ENCODE measurements around the gene DBP.

DNA sequence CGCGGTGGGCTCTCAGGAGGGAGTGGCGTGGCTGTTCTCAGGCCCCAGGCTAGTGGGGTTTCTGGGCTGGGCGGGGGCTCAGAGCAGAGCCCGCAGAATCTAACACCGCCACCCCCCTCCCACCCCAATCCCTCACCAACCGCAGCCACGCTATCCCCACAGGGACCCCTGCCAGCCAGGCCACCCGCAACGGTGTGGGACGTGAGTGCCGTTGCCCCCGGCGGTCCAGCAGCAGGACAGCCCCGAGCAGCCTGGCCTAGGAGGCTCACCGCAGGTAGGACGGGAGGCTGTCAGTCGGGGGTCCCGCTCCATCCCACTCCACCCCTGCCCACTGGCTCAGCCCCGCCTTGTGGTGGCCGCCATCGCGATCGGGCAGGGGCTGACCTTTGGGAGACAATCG is 35.8 kb upstream of the DBP start, which contains the start of gene NTN5:
- TF ChIP-seq JUNB (IDR thresholded peaks at IDR 0.05; ENCODE audit: unreplicated experiment) (no peak), EZH2phosphoT487 (IDR thresholded peaks at IDR 0.05; ENCODE audit: unreplicated experiment) (no peak), POLR2AphosphoS5 (IDR thresholded peaks at IDR 0.05; ENCODE audit: low read depth) (no peak), ZNF114 (CRISPR knock-in tag; IDR thresholded peaks at IDR 0.05) (no peak)
- TF ChIP-seq, protein P1, sequence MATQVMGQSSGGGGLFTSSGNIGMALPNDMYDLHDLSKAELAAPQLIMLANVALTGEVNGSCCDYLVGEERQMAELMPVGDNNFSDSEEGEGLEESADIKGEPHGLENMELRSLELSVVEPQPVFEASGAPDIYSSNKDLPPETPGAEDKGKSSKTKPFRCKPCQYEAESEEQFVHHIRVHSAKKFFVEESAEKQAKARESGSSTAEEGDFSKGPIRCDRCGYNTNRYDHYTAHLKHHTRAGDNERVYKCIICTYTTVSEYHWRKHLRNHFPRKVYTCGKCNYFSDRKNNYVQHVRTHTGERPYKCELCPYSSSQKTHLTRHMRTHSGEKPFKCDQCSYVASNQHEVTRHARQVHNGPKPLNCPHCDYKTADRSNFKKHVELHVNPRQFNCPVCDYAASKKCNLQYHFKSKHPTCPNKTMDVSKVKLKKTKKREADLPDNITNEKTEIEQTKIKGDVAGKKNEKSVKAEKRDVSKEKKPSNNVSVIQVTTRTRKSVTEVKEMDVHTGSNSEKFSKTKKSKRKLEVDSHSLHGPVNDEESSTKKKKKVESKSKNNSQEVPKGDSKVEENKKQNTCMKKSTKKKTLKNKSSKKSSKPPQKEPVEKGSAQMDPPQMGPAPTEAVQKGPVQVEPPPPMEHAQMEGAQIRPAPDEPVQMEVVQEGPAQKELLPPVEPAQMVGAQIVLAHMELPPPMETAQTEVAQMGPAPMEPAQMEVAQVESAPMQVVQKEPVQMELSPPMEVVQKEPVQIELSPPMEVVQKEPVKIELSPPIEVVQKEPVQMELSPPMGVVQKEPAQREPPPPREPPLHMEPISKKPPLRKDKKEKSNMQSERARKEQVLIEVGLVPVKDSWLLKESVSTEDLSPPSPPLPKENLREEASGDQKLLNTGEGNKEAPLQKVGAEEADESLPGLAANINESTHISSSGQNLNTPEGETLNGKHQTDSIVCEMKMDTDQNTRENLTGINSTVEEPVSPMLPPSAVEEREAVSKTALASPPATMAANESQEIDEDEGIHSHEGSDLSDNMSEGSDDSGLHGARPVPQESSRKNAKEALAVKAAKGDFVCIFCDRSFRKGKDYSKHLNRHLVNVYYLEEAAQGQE (IDR thresholded peaks at IDR 0.05; ENCODE audit: unreplicated experiment): no peak
- TF ChIP-seq, protein P2, sequence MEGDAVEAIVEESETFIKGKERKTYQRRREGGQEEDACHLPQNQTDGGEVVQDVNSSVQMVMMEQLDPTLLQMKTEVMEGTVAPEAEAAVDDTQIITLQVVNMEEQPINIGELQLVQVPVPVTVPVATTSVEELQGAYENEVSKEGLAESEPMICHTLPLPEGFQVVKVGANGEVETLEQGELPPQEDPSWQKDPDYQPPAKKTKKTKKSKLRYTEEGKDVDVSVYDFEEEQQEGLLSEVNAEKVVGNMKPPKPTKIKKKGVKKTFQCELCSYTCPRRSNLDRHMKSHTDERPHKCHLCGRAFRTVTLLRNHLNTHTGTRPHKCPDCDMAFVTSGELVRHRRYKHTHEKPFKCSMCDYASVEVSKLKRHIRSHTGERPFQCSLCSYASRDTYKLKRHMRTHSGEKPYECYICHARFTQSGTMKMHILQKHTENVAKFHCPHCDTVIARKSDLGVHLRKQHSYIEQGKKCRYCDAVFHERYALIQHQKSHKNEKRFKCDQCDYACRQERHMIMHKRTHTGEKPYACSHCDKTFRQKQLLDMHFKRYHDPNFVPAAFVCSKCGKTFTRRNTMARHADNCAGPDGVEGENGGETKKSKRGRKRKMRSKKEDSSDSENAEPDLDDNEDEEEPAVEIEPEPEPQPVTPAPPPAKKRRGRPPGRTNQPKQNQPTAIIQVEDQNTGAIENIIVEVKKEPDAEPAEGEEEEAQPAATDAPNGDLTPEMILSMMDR (conservative IDR thresholded peaks at IDR 0.05; ENCODE audit: low read depth in 2 of 2): no peak

All from GM23338 (cell line).